OCI-LY7 (cell line): ENCODE measurements around the gene ZNF831. TPM values are rescaled to one million over a fixed set of nuclear protein-coding genes. Genes with fewer than 3 reads are reported as not detected.
A peak's percentile ranks its signal among the peaks of the same experiment; 100 is the strongest.

ENCODE experiments used
- BruUV-seq: library from RNA; stranded (reverse); fragments of 400-500 nt; replicated peaks from 2 replicates; lab custom pipeline; 2021; lab: Mats Ljungman, UMichigan
- CTCF ChIA-PET: fragments of 300-600 bp; sonication (Branson Sonifier 250); formaldehyde crosslinking; loops from one replicate; lab custom pipeline; 2022; ENCODE audit warnings: antibody characterized with exemption; ENCODE audit not compliant: unreplicated experiment; lab: Charles Lee
- POLR2A ChIA-PET: fragments of 300-600 bp; sonication (Branson Sonifier 250); formaldehyde crosslinking; loops from one replicate; lab custom pipeline; 2022; ENCODE audit warnings: antibody characterized with exemption; lab: Charles Lee
- DNase-seq: peaks from one replicate; pipeline ENCODE4 v3.0.0-alpha.2; 2015; ENCODE audit warnings: low spot score
- H2AFZ ChIP-seq: fragments of 200-600 bp; sonication (generic), shearing (Covaris generic); 2 replicates; pipeline ENCODE4 v1.6.1; 2014; ENCODE audit warnings: mild to moderate bottlenecking, antibody characterized with exemption, low read length, moderate library complexity
- H3K27ac ChIP-seq: fragments of 200-600 bp; sonication (generic); 2 replicates; pipeline ENCODE4 v1.5.1; 2014; ENCODE audit warnings: mixed run types, low read depth, mild to moderate bottlenecking, moderate library complexity, low read length, inconsistent platforms; ENCODE audit not compliant: poor library complexity, severe bottlenecking
- H3K36me3 ChIP-seq: fragments of 200-600 bp; sonication (generic); 2 replicates; pipeline ENCODE4 v1.6.1; 2014; ENCODE audit warnings: mild to moderate bottlenecking, antibody characterized with exemption, low read length, moderate library complexity, mixed read lengths; ENCODE audit not compliant: insufficient read depth
- H3K4me1 ChIP-seq: fragments of 200-600 bp; sonication (generic); 2 replicates; pipeline ENCODE4 v1.5.1; 2014; ENCODE audit warnings: mild to moderate bottlenecking, low read length; ENCODE audit not compliant: insufficient read depth, poor library complexity, severe bottlenecking
- H3K4me2 ChIP-seq: fragments of 200-600 bp; sonication (generic); 2 replicates; pipeline ENCODE4 v1.6.1; 2014; ENCODE audit warnings: mild to moderate bottlenecking, low read length
- H3K4me3 ChIP-seq: fragments of 200-600 bp; sonication (generic); 2 replicates; pipeline ENCODE4 v1.5.1; 2014; ENCODE audit warnings: mild to moderate bottlenecking, low read depth, low read length; ENCODE audit not compliant: poor library complexity, severe bottlenecking
- H3K79me2 ChIP-seq: fragments of 200-600 bp; sonication (generic); 2 replicates; pipeline ENCODE4 v1.6.1; 2016; ENCODE audit warnings: low read depth, mild to moderate bottlenecking, low read length, moderate library complexity, mixed read lengths; ENCODE audit not compliant: insufficient read depth
- H3K9me2 ChIP-seq: fragments of 200-600 bp; sonication (generic); 2 replicates; pipeline ENCODE4 v1.6.1; 2016; ENCODE audit warnings: mild to moderate bottlenecking, low read length, mixed read lengths; ENCODE audit not compliant: insufficient read depth
- H3K9me3 ChIP-seq: fragments of 200-600 bp; sonication (generic); 2 replicates; pipeline ENCODE4 v1.6.1; 2014; ENCODE audit warnings: mild to moderate bottlenecking, mixed run types, low read length, mixed read lengths
- H4K20me1 ChIP-seq: fragments of 200-600 bp; sonication (generic); 2 replicates; pipeline ENCODE4 v1.6.1; 2014; ENCODE audit warnings: mild to moderate bottlenecking, antibody characterized with exemption, low read length, moderate library complexity, mixed read lengths; ENCODE audit not compliant: insufficient read depth
- CTCF ChIP-seq: fragments of 200-600 bp; sonication (generic); conservative IDR thresholded peaks from 2 replicates; pipeline ENCODE4 v1.5.1; 2014; ENCODE audit warnings: mild to moderate bottlenecking, antibody characterized with exemption, low read length, moderate library complexity, mixed read lengths
- EZH2phosphoT487 ChIP-seq: fragments of 200-600 bp; sonication (generic); IDR thresholded peaks from 2 replicates; pipeline ENCODE4 v1.6.1; 2018; ENCODE audit warnings: low read depth, borderline replicate concordance, mild to moderate bottlenecking, mixed run types, antibody characterized with exemption, low read length, moderate library complexity, mixed read lengths
- intact Hi-C: fragments of 100-400 bp; cut with micrococcal nuclease; formaldehyde crosslinking; loops from one replicate; pipeline ENCODE4 v1.10.0; 2022; ENCODE audit not compliant: unreplicated experiment
- total RNA-seq, 2 experiments: library from RNA; depleted of rRNA in 1 of 2; stranded (reverse); fragments of >200 nt in 1 of 2; shearing (Covaris generic) in 1 of 2; gene quantifications; 2 replicates each; pipeline ENCODE4 v1.2.3, GENCODE V29; 2014 to 2022

The ZNF831 gene
- total RNA-seq, 2 experiments from 2014 or later, result 5.9 to 6.3 TPM

GRCh38 chr20:59141818-59142581 is 21.6 kb upstream of the ZNF831 start:
- no TSS peak for BruUV-seq
- peak; percentile 29 for DNase-seq

GRCh38 chr20:59143326-59143725 is 20.3 kb upstream of the ZNF831 start:
- Histone ChIP-seq H3K4me2 (no peak overlapping the region), H3K4me1 (peaks cover 8% of the 10 kb centered on the region), H3K79me2 (no peaks in the 10 kb centered on the region), H3K9me3 (no peaks in the 10 kb centered on the region), H3K9me2 (no peaks in the 10 kb centered on the region), H4K20me1 (no peaks in the 10 kb centered on the region), H3K27ac (no peak overlapping the region), H3K36me3 (no peaks in the 10 kb centered on the region), H2AFZ (no peak overlapping the region), H3K4me3 (no peak overlapping the region)
- intact Hi-C loops, result no loop called here
- TF ChIP-seq CTCF (no peak), EZH2phosphoT487 (no peak)
- BruUV-seq, result no TSS peak
- ChIA-PET POLR2A (interaction anchor here (0.5 kb wide), 1 partner anchor 268 kb away, joined by 3 read pairs; no protein-coding TSS in a partner anchor), CTCF (no interaction called here)
- no peak for DNase-seq

More at GRCh38 chr20:59141818-59142581, 21.6 kb upstream of the ZNF831 start:
- H3K27ac ChIP-seq, result no peak overlapping the region
- H3K9me2 ChIP-seq, result no peaks in the 10 kb centered on the region
- no peaks in the 10 kb centered on the region for H3K79me2 ChIP-seq
- no peak overlapping the region for H3K4me2 ChIP-seq
- POLR2A ChIA-PET, result interaction anchor here (1.2 kb wide), 1 partner anchor 19 kb away, joined by 4 read pairs; no protein-coding TSS in a partner anchor
- no peak overlapping the region for H2AFZ ChIP-seq
- TF ChIP-seq EZH2phosphoT487 (no peak), CTCF (no peak)
- intact Hi-C loops, result no loop called here
- CTCF ChIA-PET, result interaction anchor here (0.5 kb wide), 1 partner anchor 80 kb away, joined by 3 read pairs; no protein-coding TSS in a partner anchor
- H3K9me3 ChIP-seq, result no peaks in the 10 kb centered on the region
- H3K4me1 ChIP-seq, result peaks cover 8% of the 10 kb centered on the region
- no peaks in the 10 kb centered on the region for H4K20me1 ChIP-seq
- no peak overlapping the region for H3K4me3 ChIP-seq
- no peaks in the 10 kb centered on the region for H3K36me3 ChIP-seq

DNA sequence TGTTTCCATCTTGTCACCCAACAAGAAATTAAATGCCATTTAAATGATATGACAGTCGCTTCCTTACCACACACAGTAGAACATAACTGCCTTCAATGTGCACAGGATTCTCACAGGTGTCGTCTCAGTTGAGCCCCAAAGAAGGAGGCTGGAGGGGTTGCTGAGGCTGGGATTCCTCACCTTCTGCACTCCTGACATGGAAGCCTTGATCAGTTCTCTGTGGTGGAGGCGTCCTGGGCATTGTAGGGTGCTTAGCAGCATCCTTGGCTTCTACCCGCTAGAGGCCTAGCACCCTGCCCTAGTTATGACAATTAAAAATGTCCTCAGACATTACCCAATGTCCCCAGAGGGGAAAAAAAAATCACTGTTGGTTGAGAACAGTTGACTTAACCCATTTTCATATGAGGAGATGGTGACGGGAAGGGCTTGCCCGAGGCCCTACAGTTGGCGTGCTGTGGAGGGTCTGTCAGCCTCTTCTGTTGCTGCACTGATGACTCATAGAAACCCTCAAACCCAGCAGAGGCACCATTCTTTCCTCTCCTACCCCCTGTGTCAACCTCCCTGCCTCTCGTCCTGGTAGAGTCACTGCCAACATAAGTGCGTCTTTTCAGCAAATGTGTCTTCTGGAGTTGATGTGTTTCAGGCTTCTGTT is 19.3 kb upstream of the ZNF831 start:
- H3K79me2 ChIP-seq, result no peaks in the 10 kb centered on the region
- peaks cover 8% of the 10 kb centered on the region for H3K4me1 ChIP-seq
- no peaks in the 10 kb centered on the region for H3K36me3 ChIP-seq
- H3K4me3 ChIP-seq, result no peak overlapping the region
- ChIA-PET POLR2A (no interaction called here), CTCF (no interaction called here)
- no peaks in the 10 kb centered on the region for H3K9me2 ChIP-seq
- BruUV-seq, result no TSS peak
- no peak overlapping the region for H3K27ac ChIP-seq
- H4K20me1 ChIP-seq, result no peaks in the 10 kb centered on the region
- no peaks in the 10 kb centered on the region for H3K9me3 ChIP-seq
- intact Hi-C loops, result no loop called here
- H3K4me2 ChIP-seq, result no peak overlapping the region
- TF ChIP-seq EZH2phosphoT487 (no peak), CTCF (no peak)
- no peak overlapping the region for H2AFZ ChIP-seq
- DNase-seq, result no peak
